HEK293 (cell line): ENCODE measurements around the gene POR.

ENCODE experiments used
- GFI1B ChIP-seq: fragments of 450-650 bp; formaldehyde crosslinking; IDR thresholded peaks from 2 replicates; pipeline ENCODE4 v1.5.1; 2016; ENCODE audit warnings: missing biosample characterization, missing genetic modification characterization
- KLF8 ChIP-seq: fragments of 450-650 bp; formaldehyde crosslinking; IDR thresholded peaks from 2 replicates; pipeline ENCODE4 v1.5.1; 2016; ENCODE audit warnings: missing biosample characterization, missing genetic modification characterization
- PRDM2 ChIP-seq: fragments of 450-650 bp; formaldehyde crosslinking; IDR thresholded peaks from 2 replicates; pipeline ENCODE4 v1.5.1; 2016; ENCODE audit warnings: missing biosample characterization, missing genetic modification characterization, borderline replicate concordance
- SCRT2 ChIP-seq: fragments of 450-650 bp; formaldehyde crosslinking; IDR thresholded peaks from 2 replicates; pipeline ENCODE4 v1.5.1; 2016; ENCODE audit warnings: missing biosample characterization, missing genetic modification characterization
- TRIM28 ChIP-seq: IDR thresholded peaks from 2 replicates; pipeline ENCODE4 v1.6.1; 2011; ENCODE audit warnings: low read length, control low read depth, borderline replicate concordance
- ZBTB1 ChIP-seq: fragments of 450-650 bp; formaldehyde crosslinking; IDR thresholded peaks from 2 replicates; pipeline ENCODE4 v1.5.1; 2016; ENCODE audit warnings: missing biosample characterization, missing genetic modification characterization
- ZBTB8A ChIP-seq: fragments of 450-650 bp; formaldehyde crosslinking; IDR thresholded peaks from 2 replicates; pipeline ENCODE4 v1.5.1; 2016; ENCODE audit warnings: missing biosample characterization, missing genetic modification characterization
- ZNF138 ChIP-seq: fragments of 450-650 bp; formaldehyde crosslinking; IDR thresholded peaks from 2 replicates; pipeline ENCODE4 v1.5.1; 2016; ENCODE audit warnings: missing biosample characterization, missing genetic modification characterization, borderline replicate concordance
- ZNF157 ChIP-seq: fragments of 450-650 bp; formaldehyde crosslinking; IDR thresholded peaks from 2 replicates; pipeline ENCODE4 v1.5.1; 2016; ENCODE audit warnings: missing biosample characterization, missing genetic modification characterization
- ZNF23 ChIP-seq: fragments of 450-650 bp; formaldehyde crosslinking; IDR thresholded peaks from 2 replicates; pipeline ENCODE4 v1.5.1; 2016; ENCODE audit warnings: missing biosample characterization, missing genetic modification characterization, borderline replicate concordance
- ZNF366 ChIP-seq: fragments of 450-650 bp; formaldehyde crosslinking; conservative IDR thresholded peaks from 2 replicates; pipeline ENCODE4 v1.5.1; 2016; ENCODE audit warnings: missing biosample characterization, missing genetic modification characterization
- ZNF423 ChIP-seq: fragments of 450-650 bp; formaldehyde crosslinking; IDR thresholded peaks from 2 replicates; pipeline ENCODE4 v1.5.1; 2016; ENCODE audit warnings: missing biosample characterization, missing genetic modification characterization
- ZNF48 ChIP-seq: fragments of 450-650 bp; formaldehyde crosslinking; IDR thresholded peaks from 2 replicates; pipeline ENCODE4 v1.5.1; 2016; ENCODE audit warnings: missing biosample characterization, missing genetic modification characterization
- ZNF518A ChIP-seq: fragments of 450-650 bp; formaldehyde crosslinking; conservative IDR thresholded peaks from 2 replicates; pipeline ENCODE4 v1.5.1; 2016; ENCODE audit warnings: low read depth, missing biosample characterization, missing genetic modification characterization
- ZNF549 ChIP-seq: fragments of 450-650 bp; IDR thresholded peaks from 2 replicates; pipeline ENCODE4 v1.5.1; 2018; ENCODE audit warnings: missing biosample characterization, missing genetic modification characterization, mild to moderate bottlenecking, inconsistent platforms, moderate library complexity
- ZNF654 ChIP-seq: fragments of 450-650 bp; formaldehyde crosslinking; IDR thresholded peaks from 2 replicates; pipeline ENCODE4 v1.5.1; 2016; ENCODE audit warnings: low read depth, missing biosample characterization, missing genetic modification characterization
- ZNF692 ChIP-seq: fragments of 450-650 bp; formaldehyde crosslinking; IDR thresholded peaks from 2 replicates; pipeline ENCODE4 v1.5.1; 2016; ENCODE audit warnings: missing biosample characterization, missing genetic modification characterization
- ZNF747 ChIP-seq: fragments of 450-650 bp; formaldehyde crosslinking; IDR thresholded peaks from 2 replicates; pipeline ENCODE4 v1.5.1; 2016; ENCODE audit warnings: missing biosample characterization, missing genetic modification characterization
- ZNF776 ChIP-seq: fragments of 450-650 bp; formaldehyde crosslinking; IDR thresholded peaks from 2 replicates; pipeline ENCODE4 v1.5.0; 2017; ENCODE audit warnings: missing biosample characterization, missing genetic modification characterization, borderline replicate concordance
- ZNF792 ChIP-seq: fragments of 450-650 bp; formaldehyde crosslinking; IDR thresholded peaks from 2 replicates; pipeline ENCODE4 v1.5.1; 2016; ENCODE audit warnings: missing biosample characterization, missing genetic modification characterization
- TF ChIP-seq, protein P1 (sequence below): fragments of 450-650 bp; formaldehyde crosslinking; IDR thresholded peaks from 2 replicates; pipeline ENCODE4 v1.5.1; 2016; ENCODE audit warnings: missing biosample characterization, missing genetic modification characterization
- TF ChIP-seq, protein P2 (sequence below): fragments of 450-650 bp; formaldehyde crosslinking; IDR thresholded peaks from 2 replicates; pipeline ENCODE4 v1.5.1; 2016; ENCODE audit warnings: missing biosample characterization, missing genetic modification characterization
- TF ChIP-seq, protein P3 (sequence below): fragments of 450-650 bp; formaldehyde crosslinking; IDR thresholded peaks from 2 replicates; pipeline ENCODE4 v1.5.1; 2016; ENCODE audit warnings: missing biosample characterization, missing genetic modification characterization

The POR gene

GRCh38 chr7:75879771-75880184 is 35.2 kb upstream of the POR start (continued):
- TF ChIP-seq ZNF549 (tag by site-specific recombination), result no peak
- TF ChIP-seq ZNF423 (tag by site-specific recombination), result no peak
- TF ChIP-seq ZNF48 (tag by site-specific recombination), result no peak
- no peak for TF ChIP-seq ZNF157
- TF ChIP-seq PRDM2 (tag by site-specific recombination), result no peak
- peak; percentile 47; the same call in 1 of the 2 replicates for TF ChIP-seq ZNF692 (tag by site-specific recombination)
- no peak for TF ChIP-seq ZNF654 (tag by site-specific recombination)
- TF ChIP-seq, protein P1, sequence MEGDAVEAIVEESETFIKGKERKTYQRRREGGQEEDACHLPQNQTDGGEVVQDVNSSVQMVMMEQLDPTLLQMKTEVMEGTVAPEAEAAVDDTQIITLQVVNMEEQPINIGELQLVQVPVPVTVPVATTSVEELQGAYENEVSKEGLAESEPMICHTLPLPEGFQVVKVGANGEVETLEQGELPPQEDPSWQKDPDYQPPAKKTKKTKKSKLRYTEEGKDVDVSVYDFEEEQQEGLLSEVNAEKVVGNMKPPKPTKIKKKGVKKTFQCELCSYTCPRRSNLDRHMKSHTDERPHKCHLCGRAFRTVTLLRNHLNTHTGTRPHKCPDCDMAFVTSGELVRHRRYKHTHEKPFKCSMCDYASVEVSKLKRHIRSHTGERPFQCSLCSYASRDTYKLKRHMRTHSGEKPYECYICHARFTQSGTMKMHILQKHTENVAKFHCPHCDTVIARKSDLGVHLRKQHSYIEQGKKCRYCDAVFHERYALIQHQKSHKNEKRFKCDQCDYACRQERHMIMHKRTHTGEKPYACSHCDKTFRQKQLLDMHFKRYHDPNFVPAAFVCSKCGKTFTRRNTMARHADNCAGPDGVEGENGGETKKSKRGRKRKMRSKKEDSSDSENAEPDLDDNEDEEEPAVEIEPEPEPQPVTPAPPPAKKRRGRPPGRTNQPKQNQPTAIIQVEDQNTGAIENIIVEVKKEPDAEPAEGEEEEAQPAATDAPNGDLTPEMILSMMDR (tag by site-specific recombination), result no peak
- no peak for TF ChIP-seq ZNF138
- TF ChIP-seq ZNF366 (tag by site-specific recombination), result peak; percentile 56; the same call in 1 of the 2 replicates
- TF ChIP-seq GFI1B (tag by site-specific recombination), result no peak
- no peak for TF ChIP-seq KLF8 (tag by site-specific recombination)
- no peak for TF ChIP-seq ZBTB1 (tag by site-specific recombination)
- no peak for TF ChIP-seq ZNF747 (tag by site-specific recombination)
- peak; percentile 28; the same call in 1 of the 2 replicates for TF ChIP-seq SCRT2 (tag by site-specific recombination)
- TF ChIP-seq ZNF518A, result no peak
- TF ChIP-seq, protein P2, sequence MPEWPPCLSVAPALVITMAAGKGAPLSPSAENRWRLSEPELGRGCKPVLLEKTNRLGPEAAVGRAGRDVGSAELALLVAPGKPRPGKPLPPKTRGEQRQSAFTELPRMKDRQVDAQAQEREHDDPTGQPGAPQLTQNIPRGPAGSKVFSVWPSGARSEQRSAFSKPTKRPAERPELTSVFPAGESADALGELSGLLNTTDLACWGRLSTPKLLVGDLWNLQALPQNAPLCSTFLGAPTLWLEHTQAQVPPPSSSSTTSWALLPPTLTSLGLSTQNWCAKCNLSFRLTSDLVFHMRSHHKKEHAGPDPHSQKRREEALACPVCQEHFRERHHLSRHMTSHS (tag by site-specific recombination), result no peak
- TF ChIP-seq ZNF792 (tag by site-specific recombination), result no peak
- no peak for TF ChIP-seq ZNF23 (tag by site-specific recombination)
- TF ChIP-seq ZNF776 (tag by site-specific recombination), result no peak
- TF ChIP-seq, protein P3, sequence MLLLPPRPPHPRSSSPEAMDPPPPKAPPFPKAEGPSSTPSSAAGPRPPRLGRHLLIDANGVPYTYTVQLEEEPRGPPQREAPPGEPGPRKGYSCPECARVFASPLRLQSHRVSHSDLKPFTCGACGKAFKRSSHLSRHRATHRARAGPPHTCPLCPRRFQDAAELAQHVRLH, result peak; percentile 31; the same call in 1 of the 2 replicates
- no peak for TF ChIP-seq ZBTB8A (tag by site-specific recombination)
- 0 out of 2 replicates have a peak, but pooled peaks have one; percentile 32 for TF ChIP-seq TRIM28
